Activated B cell treated with CpG ODN at 0.5 μM for 24 hours (primary cell): ENCODE results near the gene TMPRSS13. TPM values are rescaled to one million over a fixed set of nuclear protein-coding genes. Genes with fewer than 3 reads are reported as not detected.

Experiments used
- ATAC-seq: fragments of 200-7000 bp; cut with Tn5 transposase; one replicate; pipeline ENCODE4 v1.10.0; 2021; ENCODE audit warnings: low read depth, mild to moderate bottlenecking, moderate library complexity
- CTCF ChIA-PET: fragments of 350-600 bp; sonication (Branson Sonifier 250); formaldehyde crosslinking; loops from one replicate; lab custom pipeline; 2021; ENCODE audit warnings: antibody characterized with exemption; lab: Charles Lee
- POLR2A ChIA-PET: fragments of 350-600 bp; sonication (Branson Sonifier 250); formaldehyde crosslinking; loops from one replicate; lab custom pipeline; 2021; ENCODE audit warnings: antibody characterized with exemption; lab: Charles Lee
- DNase-seq: peaks from one replicate; pipeline ENCODE4 v3.0.0; 2022
- H3K27ac Mint-ChIP-seq: one replicate; pipeline ENCODE4 v1.8.0; 2020; ENCODE audit warnings: mixed read lengths
- H3K27me3 Mint-ChIP-seq: one replicate; pipeline ENCODE4 v1.8.0; 2021; ENCODE audit warnings: mixed read lengths
- H3K36me3 Mint-ChIP-seq: one replicate; pipeline ENCODE4 v1.8.0; 2021; ENCODE audit warnings: low read depth, mixed read lengths
- H3K4me1 Mint-ChIP-seq: one replicate; pipeline ENCODE4 v1.8.0; 2021; ENCODE audit warnings: mixed read lengths
- H3K4me3 Mint-ChIP-seq: one replicate; pipeline ENCODE4 v1.8.0; 2020; ENCODE audit warnings: mild to moderate bottlenecking, mixed read lengths
- H3K9me3 Mint-ChIP-seq: one replicate; pipeline ENCODE4 v1.8.0; 2020; ENCODE audit warnings: mixed read lengths
- intact Hi-C: fragments of 100-400 bp; cut with micrococcal nuclease; formaldehyde crosslinking; loops from one replicate; pipeline ENCODE4 v1.15.1; 2024
- total RNA-seq: library from RNA; stranded (reverse); gene quantifications from 2 replicates; pipeline ENCODE4 v1.2.3, GENCODE V29; 2022
- TF ChIP-seq, protein P1 (sequence below): fragments of 200-600 bp; IDR thresholded peaks from one replicate; pipeline ENCODE4 v1.8.0; 2022; ENCODE audit warnings: antibody characterized with exemption, mild to moderate bottlenecking

The TMPRSS13 gene
- total RNA-seq, 1 donor from 2014 or later: 3.7 TPM

- Mint-ChIP-seq H3K27ac (no peak overlapping the region), H3K4me3 (no peak overlapping the region), H3K9me3 (peaks cover 11% of the 10 kb centered on the region), H3K36me3 (no peaks in the 10 kb centered on the region), H3K4me1 (peaks cover 6% of the 10 kb centered on the region), H3K27me3 (peaks cover 37% of the 10 kb centered on the region)
- CTCF ChIA-PET: no interaction called here
- POLR2A ChIA-PET: no interaction called here
- intact Hi-C loops: no loop called here
- ATAC-seq: no peak
- no peak for DNase-seq
- TF ChIP-seq, protein P1, sequence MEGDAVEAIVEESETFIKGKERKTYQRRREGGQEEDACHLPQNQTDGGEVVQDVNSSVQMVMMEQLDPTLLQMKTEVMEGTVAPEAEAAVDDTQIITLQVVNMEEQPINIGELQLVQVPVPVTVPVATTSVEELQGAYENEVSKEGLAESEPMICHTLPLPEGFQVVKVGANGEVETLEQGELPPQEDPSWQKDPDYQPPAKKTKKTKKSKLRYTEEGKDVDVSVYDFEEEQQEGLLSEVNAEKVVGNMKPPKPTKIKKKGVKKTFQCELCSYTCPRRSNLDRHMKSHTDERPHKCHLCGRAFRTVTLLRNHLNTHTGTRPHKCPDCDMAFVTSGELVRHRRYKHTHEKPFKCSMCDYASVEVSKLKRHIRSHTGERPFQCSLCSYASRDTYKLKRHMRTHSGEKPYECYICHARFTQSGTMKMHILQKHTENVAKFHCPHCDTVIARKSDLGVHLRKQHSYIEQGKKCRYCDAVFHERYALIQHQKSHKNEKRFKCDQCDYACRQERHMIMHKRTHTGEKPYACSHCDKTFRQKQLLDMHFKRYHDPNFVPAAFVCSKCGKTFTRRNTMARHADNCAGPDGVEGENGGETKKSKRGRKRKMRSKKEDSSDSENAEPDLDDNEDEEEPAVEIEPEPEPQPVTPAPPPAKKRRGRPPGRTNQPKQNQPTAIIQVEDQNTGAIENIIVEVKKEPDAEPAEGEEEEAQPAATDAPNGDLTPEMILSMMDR: no peak
Observed at GRCh38 chr11:117888139-117888566, 41.0 kb downstream of the TMPRSS13 start.

GRCh38 chr11:117887431-117888138, 41.6 kb downstream of the TMPRSS13 start:
- ChIA-PET CTCF (no interaction called here), POLR2A (no interaction called here)
- Mint-ChIP-seq H3K27ac (no peak overlapping the region), H3K4me3 (no peak overlapping the region), H3K9me3 (peaks cover 6% of the 10 kb centered on the region), H3K36me3 (no peaks in the 10 kb centered on the region), H3K4me1 (peaks cover 6% of the 10 kb centered on the region), H3K27me3 (peaks cover 33% of the 10 kb centered on the region)
- TF ChIP-seq, protein P1: no peak
- DNase-seq (no peak), ATAC-seq (peak; percentile 21)
- intact Hi-C loops: no loop called here

GRCh38 chr11:117885777-117886176, 43.4 kb downstream of the TMPRSS13 start:
- Mint-ChIP-seq H3K36me3 (no peaks in the 10 kb centered on the region), H3K9me3 (peaks cover 4% of the 10 kb centered on the region), H3K4me3 (no peak overlapping the region), H3K4me1 (peaks cover 6% of the 10 kb centered on the region), H3K27me3 (peaks cover 44% of the 10 kb centered on the region), H3K27ac (no peak overlapping the region)
- DNase-seq: no peak
- intact Hi-C loops: no loop called here
- TF ChIP-seq, protein P1: no peak
- ChIA-PET CTCF (interaction anchor here (0.9 kb wide), 1 partner anchor 19 kb away, joined by 4 read pairs; no protein-coding TSS in a partner anchor), POLR2A (no interaction called here)
- ATAC-seq: no peak

DNA sequence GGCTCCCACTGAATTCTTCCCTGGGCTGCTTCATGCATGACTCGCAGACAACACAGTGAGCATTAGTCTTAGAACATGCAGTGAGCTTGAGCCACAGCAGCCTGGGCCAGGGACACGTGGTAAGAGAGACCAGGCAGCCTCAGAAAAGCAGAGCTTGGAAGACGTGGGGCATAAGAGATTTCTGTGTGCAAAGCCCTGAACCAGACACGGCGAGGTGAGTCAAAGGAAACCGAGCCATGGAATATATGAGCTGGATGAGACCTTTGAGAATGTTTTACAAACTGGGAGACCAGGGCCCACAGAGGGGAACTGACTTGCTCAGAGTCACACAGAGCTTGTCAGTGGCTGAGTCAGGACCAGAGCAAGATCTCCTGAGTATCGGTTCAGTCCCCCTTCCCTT, 44.2 kb downstream of the TMPRSS13 start:
- POLR2A ChIA-PET: no interaction called here
- ATAC-seq (no peak), DNase-seq (no peak)
- Mint-ChIP-seq H3K27me3 (peaks cover 49% of the 10 kb centered on the region), H3K9me3 (peaks cover 3% of the 10 kb centered on the region), H3K4me3 (no peak overlapping the region), H3K36me3 (no peaks in the 10 kb centered on the region), H3K27ac (no peak overlapping the region), H3K4me1 (peaks cover 6% of the 10 kb centered on the region)
- TF ChIP-seq, protein P1: no peak
- intact Hi-C loops: no loop called here
- CTCF ChIA-PET: interaction anchor here (0.9 to 1.2 kb wide), 2 partner anchors 19 to 169 kb away, joined by 4 read pairs; no protein-coding TSS in a partner anchor

DNA sequence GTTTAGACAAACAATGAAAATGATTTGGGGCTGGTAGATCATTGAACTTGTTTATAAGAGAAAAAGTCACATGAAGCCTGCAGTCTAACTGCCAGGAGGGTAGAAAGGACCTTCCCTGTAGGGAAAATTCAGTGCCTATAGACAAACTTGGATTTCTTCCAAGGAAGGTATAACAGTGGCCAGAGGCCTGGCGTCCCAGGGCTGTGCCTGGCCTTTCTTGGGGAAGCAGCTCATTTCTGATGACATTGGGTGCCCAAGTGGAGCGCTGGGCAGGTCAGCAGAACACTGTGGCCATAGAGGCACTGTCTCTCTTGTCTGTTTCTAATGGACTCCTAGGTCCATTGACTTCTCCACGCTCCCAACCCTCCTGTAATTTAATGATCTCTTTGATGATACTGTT, 46.1 kb downstream of the TMPRSS13 start:
- H3K36me3 Mint-ChIP-seq: no peaks in the 10 kb centered on the region
- TF ChIP-seq, protein P1: no peak
- ATAC-seq: no peak
- ChIA-PET POLR2A (no interaction called here), CTCF (no interaction called here)
- H3K9me3 Mint-ChIP-seq: no peaks in the 10 kb centered on the region
- H3K4me1 Mint-ChIP-seq: peaks cover 5% of the 10 kb centered on the region
- peaks cover 60% of the 10 kb centered on the region for H3K27me3 Mint-ChIP-seq
- intact Hi-C loops: no loop called here
- no peak for DNase-seq
- H3K4me3 Mint-ChIP-seq: no peak overlapping the region
- H3K27ac Mint-ChIP-seq: no peak overlapping the region
